Measurements from ENCODE around the gene TLR4.

Gene TLR4

GRCh38 chr9:117742131-117742530 lies 37.9 kb downstream of the TLR4 start:
- in situ Hi-C loops (cut with MboI; ENCODE audit: low sequenced_read_pairs) = no loop called here

GRCh38 chr9:117744369-117744768 lies 40.2 kb downstream of the TLR4 start:
- in situ Hi-C loops (cut with MboI; ENCODE audit: low sequenced_read_pairs) = no loop called here

DNA sequence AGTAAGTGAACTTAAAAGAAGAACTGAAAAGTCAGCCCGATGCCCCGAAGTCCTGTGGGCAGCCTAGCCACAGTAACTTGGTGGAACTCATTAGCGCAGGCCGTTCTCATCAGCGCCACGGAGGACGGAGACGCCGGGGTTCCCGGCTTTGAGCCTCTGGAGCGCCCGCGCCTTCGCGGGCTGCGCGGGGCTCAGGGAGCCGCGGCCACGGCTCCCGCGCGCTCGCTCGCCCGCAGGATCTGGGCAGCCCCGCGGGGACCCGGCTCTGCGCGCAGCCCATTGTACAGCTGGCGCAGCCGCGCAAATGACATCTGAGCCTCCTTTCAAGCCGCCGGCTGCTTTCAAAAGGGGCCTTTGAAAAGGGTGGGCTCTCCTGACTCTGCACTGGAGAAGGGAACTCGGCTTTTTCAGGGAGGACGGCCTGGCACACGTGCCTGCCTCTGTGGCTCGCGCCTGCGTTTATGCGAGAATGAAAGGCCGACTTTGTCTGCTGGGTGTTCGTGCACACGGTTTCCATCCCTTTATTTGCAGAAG lies 40.7 kb downstream of the TLR4 start:
- in situ Hi-C loops (cut with MboI; ENCODE audit: low sequenced_read_pairs) = no loop called here

DNA sequence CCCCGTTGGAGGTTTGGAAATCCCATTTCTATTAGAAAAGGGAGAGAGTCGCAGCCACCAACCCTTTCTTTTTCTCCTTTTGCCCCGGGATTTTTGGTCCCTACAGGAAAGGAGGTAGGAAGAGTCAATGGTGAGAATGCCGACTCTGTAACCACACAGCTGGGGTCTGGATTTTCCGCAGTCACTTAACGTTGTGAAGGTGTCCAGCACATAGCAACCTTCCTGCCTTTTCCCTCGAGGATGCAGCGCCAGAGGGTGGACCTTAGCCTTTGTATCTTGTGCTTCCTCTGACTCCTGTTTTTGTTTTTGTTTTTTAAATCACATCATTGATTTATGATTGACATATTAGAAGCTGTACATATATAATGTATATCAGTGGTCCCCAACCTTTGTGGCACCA lies 41.4 kb downstream of the TLR4 start:
- in situ Hi-C loops (cut with MboI; ENCODE audit: low sequenced_read_pairs) = no loop called here

GRCh38 chr9:117746263-117746662 lies 42.1 kb downstream of the TLR4 start:
- in situ Hi-C loops (cut with MboI; ENCODE audit: low sequenced_read_pairs) = no loop called here

GRCh38 chr9:117747386-117747970 lies 43.3 kb downstream of the TLR4 start:
- in situ Hi-C loops (cut with MboI; ENCODE audit: low sequenced_read_pairs) = no loop called here

DNA sequence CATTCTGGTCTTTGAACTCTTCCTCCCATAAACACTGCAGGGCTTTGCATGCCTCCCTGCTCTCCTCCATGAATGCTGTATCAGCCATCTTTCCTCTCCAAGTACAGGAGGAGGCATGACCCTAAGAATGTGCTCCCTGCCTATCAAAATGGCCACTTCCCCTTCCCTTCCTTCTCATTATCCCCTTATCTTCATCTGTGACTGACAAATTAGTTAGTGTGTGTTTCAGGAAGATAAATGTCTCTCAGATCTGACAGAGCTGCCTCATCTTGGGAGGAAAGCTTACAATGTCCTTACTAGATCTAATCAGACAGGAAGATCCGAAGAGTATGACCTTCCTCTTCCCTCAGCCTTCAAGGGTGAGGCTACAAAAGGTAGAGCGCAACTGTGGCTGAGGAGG lies 46.2 kb downstream of the TLR4 start:
- in situ Hi-C loops (cut with MboI; ENCODE audit: low sequenced_read_pairs) = no loop called here

GRCh38 chr9:117752894-117753293 lies 48.7 kb downstream of the TLR4 start:
- in situ Hi-C loops (cut with MboI; ENCODE audit: low sequenced_read_pairs) = no loop called here

- in situ Hi-C loops (cut with MboI; ENCODE audit: low sequenced_read_pairs) = no loop called here
Observed at GRCh38 chr9:117757561-117758190, 53.5 kb downstream of the TLR4 start.

GRCh38 chr9:117763314-117763713 lies 59.1 kb downstream of the TLR4 start:
- in situ Hi-C loops (cut with MboI; ENCODE audit: low sequenced_read_pairs) = no loop called here

DNA sequence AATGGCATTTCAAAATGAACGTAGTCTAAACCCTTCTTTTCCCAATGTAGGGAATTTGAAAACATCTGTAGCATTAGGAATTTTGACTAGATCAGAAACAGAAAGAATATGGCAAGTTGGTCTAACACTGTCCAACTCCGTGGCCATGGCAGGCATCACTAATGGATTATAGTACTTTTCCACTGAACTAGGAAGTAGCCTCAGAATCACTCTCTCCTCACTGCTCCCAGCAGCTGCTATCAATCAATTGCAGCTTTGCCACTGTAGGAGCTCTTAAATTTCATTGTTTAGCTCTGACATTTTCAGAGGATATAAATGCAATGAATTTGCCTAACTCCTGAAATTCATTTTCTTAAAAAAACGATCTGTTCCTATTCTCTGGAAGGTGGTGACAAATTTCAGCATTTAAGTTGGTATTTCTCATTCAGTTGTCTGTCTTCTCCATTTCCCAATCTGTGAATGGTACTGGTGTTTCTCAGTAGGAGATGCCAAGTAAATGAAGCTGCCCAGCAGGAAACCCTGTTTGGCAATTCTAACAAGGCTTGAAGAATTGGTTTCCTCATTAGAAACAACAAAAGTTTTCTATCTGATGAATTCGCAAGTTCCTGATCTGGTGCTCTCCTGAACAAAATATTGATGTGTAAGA lies 64.7 kb downstream of the TLR4 start:
- in situ Hi-C loops (cut with MboI; ENCODE audit: low sequenced_read_pairs) = no loop called here

GRCh38 chr9:117771136-117771535 lies 66.9 kb downstream of the TLR4 start:
- in situ Hi-C loops (cut with MboI; ENCODE audit: low sequenced_read_pairs) = no loop called here

DNA sequence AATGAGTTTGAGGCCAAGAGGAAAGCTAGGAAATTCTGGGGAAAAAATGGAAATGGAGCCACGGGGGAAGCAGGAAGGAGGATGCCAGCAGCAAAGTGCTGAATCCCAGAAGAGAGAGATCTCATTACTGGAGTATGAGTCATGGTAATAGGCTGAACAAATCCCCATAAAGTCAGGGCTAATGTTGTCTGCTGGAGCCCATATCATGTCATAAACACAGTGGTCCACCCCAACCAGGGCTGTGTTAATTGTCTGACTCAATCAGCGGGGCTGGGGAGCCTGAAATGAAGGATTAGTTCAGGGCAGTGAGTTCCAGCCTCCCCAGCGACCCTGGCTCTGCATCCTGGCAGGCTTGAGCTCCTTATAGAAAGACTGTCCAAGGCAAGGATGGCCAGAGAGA lies 68.8 kb downstream of the TLR4 start:
- in situ Hi-C loops (cut with MboI; ENCODE audit: low sequenced_read_pairs) = no loop called here

Data from HL-60/S4 (cell line).